K562 (cell line): ENCODE measurements around the gene SRM. TPM values are rescaled to one million over a fixed set of nuclear protein-coding genes. Genes with fewer than 3 reads are reported as not detected.
"Not testable (repeated sequence)": the region's sequence is repeated elsewhere in the genome, so short reads cannot be mapped to it uniquely, and the experiment has no call there.

Experiments
- ATAC-seq: fragments of 200-7000 bp; cut with Tn5 transposase; 3 replicates; pipeline ENCODE4 v1.9.1; 2020; ENCODE audit warnings: moderate library complexity
- BruUV-seq: library from RNA; stranded (reverse); fragments of 400-500 nt; replicated peaks from 2 replicates; lab custom pipeline; 2021; lab: Mats Ljungman, UMichigan
- CTCF ChIA-PET: fragments of 300-600 bp; formaldehyde crosslinking; extraction: SDS; loops from one replicate; lab custom pipeline; 2021; ENCODE audit warnings: low intra/inter-chr PET ratio; lab: Yijun Ruan, JAX
- POLR2A ChIA-PET: fragments of 300-600, 350-650 bp; sonication (Branson Sonifier 250); formaldehyde crosslinking; extraction: SDS; loops from one replicate; lab custom pipeline; 2021; ENCODE audit warnings: antibody characterized with exemption, inconsistent platforms; lab: Yijun Ruan, JAX
- DNase-seq, 4 experiments: peaks; one replicate each; pipeline versions ENCODE4 v3.0.0 to v3.0.0-alpha.2; 2011 to 2018; ENCODE audit warnings: low spot score in 3 of 4, mixed read lengths in 3 of 4; ENCODE audit errors: extremely low read depth in 1 of 4
- FAIRE-seq: peaks from 2 replicates; lab custom pipeline; 2011; peaks lifted over from hg19 to GRCh38; lab: Jason Lieb, UNC
- H2AFZ ChIP-seq: 2 replicates; pipeline ENCODE4 v1.6.0; 2011; ENCODE audit warnings: low read depth, low read length, control low read depth, inconsistent platforms
- H3K27ac ChIP-seq: fragments of 200-600 bp; 3 replicates; pipeline ENCODE4 v1.8.0; 2011; ENCODE audit warnings: low read depth, mild to moderate bottlenecking, control low read depth, inconsistent platforms, low read length, moderate library complexity, mixed read lengths; ENCODE audit errors: extremely low read depth
- H3K27me3 ChIP-seq, 2 experiments: fragments of 300-600 bp in 1 of 2; 2 replicates in 1 of 2; 3 replicates in 1 of 2; pipeline versions ENCODE4 v1.6.0 to v1.8.0; 2011; ENCODE audit warnings: inconsistent platforms in 2 of 2, low read length in 2 of 2, mild to moderate bottlenecking in 1 of 2, mixed read lengths in 1 of 2, moderate library complexity in 1 of 2; ENCODE audit not compliant: control insufficient read depth in 2 of 2, insufficient read depth in 2 of 2
- H3K36me3 ChIP-seq: fragments of 300-600 bp; 3 replicates; pipeline ENCODE4 v1.8.0; 2011; ENCODE audit warnings: mild to moderate bottlenecking, low read length, inconsistent platforms; ENCODE audit not compliant: control insufficient read depth, insufficient read depth
- H3K4me1 ChIP-seq, 2 experiments: fragments of 200-600 bp in 1 of 2; replicated peaks in 1 of 2; 2 replicates in 1 of 2; 3 replicates in 1 of 2; pipeline versions ENCODE4 v1.5.1 to v1.8.0; 2011; ENCODE audit warnings: inconsistent platforms in 2 of 2, low read length in 2 of 2, mild to moderate bottlenecking in 1 of 2, mixed read lengths in 1 of 2, moderate library complexity in 1 of 2; ENCODE audit not compliant: control insufficient read depth in 2 of 2, insufficient read depth in 2 of 2
- H3K4me2 ChIP-seq: 2 replicates; pipeline ENCODE4 v1.6.1; 2011; ENCODE audit warnings: low read length, control low read depth, inconsistent platforms, mixed read lengths; ENCODE audit not compliant: insufficient read depth
- H3K4me3 ChIP-seq: fragments of 200-600 bp; sonication (generic), shearing (Covaris generic); 2 replicates; pipeline ENCODE4 v1.5.1; 2016; ENCODE audit warnings: control low read depth, inconsistent platforms
- H3K79me2 ChIP-seq: fragments of 200-600 bp; 3 replicates; pipeline ENCODE4 v1.8.0; 2011; ENCODE audit warnings: low read length, inconsistent platforms; ENCODE audit not compliant: control insufficient read depth, insufficient read depth
- H3K9ac ChIP-seq, 2 experiments: 2 replicates each; pipeline versions ENCODE4 v1.6.0 to v1.6.1; 2011; ENCODE audit warnings: low read depth in 2 of 2, low read length in 2 of 2, control low read depth in 1 of 2, inconsistent platforms in 1 of 2, mild to moderate bottlenecking in 1 of 2, mixed read lengths in 1 of 2; ENCODE audit not compliant: insufficient read depth in 1 of 2
- H3K9me1 ChIP-seq: one replicate; pipeline ENCODE4 v1.6.0; 2011; ENCODE audit warnings: inconsistent platforms, mild to moderate bottlenecking, low read length, moderate library complexity; ENCODE audit not compliant: control insufficient read depth, insufficient read depth
- H3K9me3 ChIP-seq: replicated peaks from 2 replicates; pipeline ENCODE4 v1.5.1; 2011; ENCODE audit warnings: low read depth, low read length, inconsistent platforms; ENCODE audit not compliant: control insufficient read depth, insufficient read depth
- H4K20me1 ChIP-seq: replicated peaks from 2 replicates; pipeline ENCODE4 v1.6.1; 2011; ENCODE audit warnings: low read length, inconsistent platforms, mixed read lengths; ENCODE audit not compliant: control insufficient read depth, insufficient read depth
- BCOR ChIP-seq: fragments of 450-650 bp; IDR thresholded peaks from 2 replicates; pipeline ENCODE4 v1.6.1; 2016
- NFIC ChIP-seq: fragments of 450-650 bp; IDR thresholded peaks from 2 replicates; pipeline ENCODE4 v1.6.1; 2017; ENCODE audit warnings: mild to moderate bottlenecking, inconsistent platforms
- POLR2A ChIP-seq: fragments of 450-650 bp; conservative IDR thresholded peaks from 2 replicates; pipeline ENCODE4 v1.6.1; 2016
- SUPT5H ChIP-seq: fragments of 450-650 bp; IDR thresholded peaks from 2 replicates; pipeline ENCODE4 v1.6.1; 2016
- TARDBP ChIP-seq: fragments of 450-650 bp; IDR thresholded peaks from 2 replicates; pipeline ENCODE4 v1.6.1; 2016
- ZNF146 ChIP-seq: IDR thresholded peaks from one replicate; pipeline ENCODE4 v1.6.1; 2018; ENCODE audit warnings: missing compliant biosample characterization; ENCODE audit not compliant: unreplicated experiment
- ZNF184 ChIP-seq: sonication (generic); formaldehyde crosslinking; IDR thresholded peaks from 2 replicates; pipeline ENCODE4 v1.5.0; 2020; ENCODE audit warnings: missing genetic modification reagents
- ZNF398 ChIP-seq: fragments of 250-450 bp; sonication (Bioruptor Pico); IDR thresholded peaks from 2 replicates; pipeline ENCODE4 v1.8.0; 2021; ENCODE audit warnings: moderate library complexity, mild to moderate bottlenecking, inconsistent platforms
- WGBS: fragments of 100-300 bp; shearing (Covaris generic); methylation state at CpG from one replicate; pipeline ENCODE4 v1.1.6; 2016; ENCODE audit warnings: low coverage, mixed read lengths; ENCODE audit not compliant: insufficient coverage; ENCODE audit errors: missing lambda C conversion rate; 5-methylcytosine and 5-hydroxymethylcytosine counted together
- in situ Hi-C: fragments of 300-500 bp; cut with MboI; formaldehyde crosslinking; loops from 4 replicates; pipeline ENCODE4 v1.15.0; 2018; ENCODE audit warnings: inconsistent platforms, mixed read lengths
- intact Hi-C: fragments of 100-400 bp; cut with micrococcal nuclease; formaldehyde crosslinking; loops from 2 replicates; pipeline ENCODE4 v1.14.2; 2022
- polyA plus RNA-seq, 8 experiments: library from polyadenylated mRNA; depleted of rRNA in 4 of 8; stranded (reverse) in 5 of 8; unstranded in 3 of 8; fragments of >200 nt; fragmentation: Nextera tagmentation in 2 of 8; fragmentation: Illumina TruSeq in 1 of 8; extraction: Ambion mirVana in 2 of 8; extraction: Trizol in 1 of 8; gene quantifications; 2 replicates each; pipeline versions ENCODE4 v1.2.1 to v1.2.3, GENCODE V29; 2011 to 2014; ENCODE audit warnings: inconsistent platforms in 1 of 8, missing spikeins in 1 of 8
- total RNA-seq, 7 experiments: library from RNA; depleted of rRNA in 6 of 7; stranded (reverse); fragments of >200 nt in 6 of 7; fragmentation: Illumina TruSeq in 2 of 7; extraction: Trizol in 2 of 7; gene quantifications; 2 replicates each; pipeline versions ENCODE4 v1.2.1 to v1.2.3, GENCODE V29; 2011 to 2021; ENCODE audit warnings: low replicate concordance in 1 of 7
- TF ChIP-seq, protein P1 (sequence below): fragments of 450-650 bp; IDR thresholded peaks from 2 replicates; pipeline ENCODE4 v1.6.1; 2016; ENCODE audit warnings: mild to moderate bottlenecking
- TF ChIP-seq, protein P2 (sequence below): fragments of 250-450 bp; sonication (Bioruptor Pico); IDR thresholded peaks from 2 replicates; pipeline ENCODE4 v1.8.0; 2022; ENCODE audit warnings: inconsistent platforms

SRM gene
- total and polyA plus RNA-seq, 9 of the 15 experiments (the other 6 are each of a cell fraction or from before 2014, with no cell fraction given), result 23.9 to 373 (median 82.5) TPM

DNA sequence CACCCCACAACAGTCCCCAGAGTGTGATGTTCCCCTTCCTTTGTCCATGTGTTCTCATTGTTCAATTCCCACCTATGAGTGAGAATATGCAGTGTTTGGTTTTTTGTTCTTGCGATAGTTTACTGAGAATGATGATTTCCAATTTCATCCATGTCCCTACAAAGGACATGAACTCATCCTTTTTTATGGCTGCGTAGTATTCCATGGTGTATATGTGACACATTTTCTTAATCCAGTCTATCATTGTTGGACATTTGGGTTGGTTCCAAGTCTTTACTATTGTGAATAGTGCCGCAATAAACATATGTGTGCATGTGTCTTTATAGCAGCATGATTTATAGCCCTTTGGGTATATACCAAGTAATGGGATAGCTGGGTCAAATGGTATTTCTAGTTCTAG, 24.0 kb upstream of the SRM start:
- peaks cover 68% of the 10 kb centered on the region for H3K36me3 ChIP-seq
- CTCF ChIA-PET, H3K79me2 ChIP-seq, ATAC-seq, H2AFZ ChIP-seq, BruUV-seq, H3K9ac ChIP-seq, H4K20me1 ChIP-seq, POLR2A ChIA-PET, H3K4me3 ChIP-seq, H3K9me3 ChIP-seq, in situ Hi-C loops, DNase-seq, intact Hi-C loops, H3K9me1 ChIP-seq, H3K4me2 ChIP-seq, H3K4me1 ChIP-seq, H3K27ac ChIP-seq, H3K27me3 ChIP-seq, FAIRE-seq: not testable (repeated sequence)
- 100% methylated on average over 2 of the region's 3 CpGs for WGBS
- 0 out of 2 replicates have a peak, but pooled peaks have one; percentile 16 for TF ChIP-seq NFIC
- TF ChIP-seq POLR2A, result 0 out of 2 replicates have a peak, but pooled peaks have one; percentile 22
- 0 out of 2 replicates have a peak, but pooled peaks have one; percentile 22 for TF ChIP-seq SUPT5H
- peak; percentile 25 for TF ChIP-seq ZNF146 (CRISPR knock-in tag)
- peak; percentile 52; the same call in 1 of the 2 replicates for TF ChIP-seq BCOR

- no peaks in the 10 kb centered on the region for H4K20me1 ChIP-seq
- H3K9ac ChIP-seq, result no peak overlapping the region
- FAIRE-seq (no peak), ATAC-seq (no peak), DNase-seq (no peak)
- H2AFZ ChIP-seq, result no peak overlapping the region
- no peaks in the 10 kb centered on the region for H3K27me3 ChIP-seq
- BruUV-seq, result no TSS peak
- intact Hi-C loops, result no loop called here
- ChIA-PET CTCF (no interaction called here), POLR2A (interaction anchor here (0.6 to 2.8 kb wide), 6 partner anchors 8 to 29 kb away, joined by 3 to 13 read pairs (median 4); partner anchors contain the start of gene EXOSC10)
- H3K9me3 ChIP-seq, result no peaks in the 10 kb centered on the region
- no peaks in the 10 kb centered on the region for H3K4me1 ChIP-seq
- H3K27ac ChIP-seq, result no peak overlapping the region
- H3K4me3 ChIP-seq, result no peak overlapping the region
- no peak overlapping the region for H3K4me2 ChIP-seq
- in situ Hi-C loops, result no loop called here
- no peaks in the 10 kb centered on the region for H3K9me1 ChIP-seq
- no peaks in the 10 kb centered on the region for H3K79me2 ChIP-seq
- peaks cover 69% of the 10 kb centered on the region for H3K36me3 ChIP-seq
- 93% methylated on average over 11 of the region's 12 CpGs for WGBS
- TF ChIP-seq, protein P1, sequence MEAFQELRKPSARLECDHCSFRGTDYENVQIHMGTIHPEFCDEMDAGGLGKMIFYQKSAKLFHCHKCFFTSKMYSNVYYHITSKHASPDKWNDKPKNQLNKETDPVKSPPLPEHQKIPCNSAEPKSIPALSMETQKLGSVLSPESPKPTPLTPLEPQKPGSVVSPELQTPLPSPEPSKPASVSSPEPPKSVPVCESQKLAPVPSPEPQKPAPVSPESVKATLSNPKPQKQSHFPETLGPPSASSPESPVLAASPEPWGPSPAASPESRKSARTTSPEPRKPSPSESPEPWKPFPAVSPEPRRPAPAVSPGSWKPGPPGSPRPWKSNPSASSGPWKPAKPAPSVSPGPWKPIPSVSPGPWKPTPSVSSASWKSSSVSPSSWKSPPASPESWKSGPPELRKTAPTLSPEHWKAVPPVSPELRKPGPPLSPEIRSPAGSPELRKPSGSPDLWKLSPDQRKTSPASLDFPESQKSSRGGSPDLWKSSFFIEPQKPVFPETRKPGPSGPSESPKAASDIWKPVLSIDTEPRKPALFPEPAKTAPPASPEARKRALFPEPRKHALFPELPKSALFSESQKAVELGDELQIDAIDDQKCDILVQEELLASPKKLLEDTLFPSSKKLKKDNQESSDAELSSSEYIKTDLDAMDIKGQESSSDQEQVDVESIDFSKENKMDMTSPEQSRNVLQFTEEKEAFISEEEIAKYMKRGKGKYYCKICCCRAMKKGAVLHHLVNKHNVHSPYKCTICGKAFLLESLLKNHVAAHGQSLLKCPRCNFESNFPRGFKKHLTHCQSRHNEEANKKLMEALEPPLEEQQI, result no peak
- TF ChIP-seq, protein P2, sequence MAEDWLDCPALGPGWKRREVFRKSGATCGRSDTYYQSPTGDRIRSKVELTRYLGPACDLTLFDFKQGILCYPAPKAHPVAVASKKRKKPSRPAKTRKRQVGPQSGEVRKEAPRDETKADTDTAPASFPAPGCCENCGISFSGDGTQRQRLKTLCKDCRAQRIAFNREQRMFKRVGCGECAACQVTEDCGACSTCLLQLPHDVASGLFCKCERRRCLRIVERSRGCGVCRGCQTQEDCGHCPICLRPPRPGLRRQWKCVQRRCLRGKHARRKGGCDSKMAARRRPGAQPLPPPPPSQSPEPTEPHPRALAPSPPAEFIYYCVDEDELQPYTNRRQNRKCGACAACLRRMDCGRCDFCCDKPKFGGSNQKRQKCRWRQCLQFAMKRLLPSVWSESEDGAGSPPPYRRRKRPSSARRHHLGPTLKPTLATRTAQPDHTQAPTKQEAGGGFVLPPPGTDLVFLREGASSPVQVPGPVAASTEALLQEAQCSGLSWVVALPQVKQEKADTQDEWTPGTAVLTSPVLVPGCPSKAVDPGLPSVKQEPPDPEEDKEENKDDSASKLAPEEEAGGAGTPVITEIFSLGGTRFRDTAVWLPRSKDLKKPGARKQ (CRISPR knock-in tag), result no peak
- TF ChIP-seq ZNF398 (no peak), TARDBP (no peak), ZNF184 (CRISPR knock-in tag) (no peak)
These were observed 21.1 kb upstream of the SRM start for GRCh38 chr1:11080931-11081330.
